Measurements from ENCODE around the gene SLC35G6. TPM values are rescaled to one million over a fixed set of nuclear protein-coding genes. Genes with fewer than 3 reads are reported as not detected.

SLC35G6 gene
- total and polyA plus RNA-seq, 2 experiments from 2014 or later: 0.16 TPM; not detected in 1

GRCh38 chr17:7523033-7523432, 41.8 kb downstream of the SLC35G6 start:
- no peaks in the 10 kb centered on the region for H3K27me3 Mint-ChIP-seq (ENCODE audit: insufficient read depth, low read depth, poor library complexity)
- H3K4me3 Mint-ChIP-seq: peak overlapping the region; percentile 51; the same call in 2 of the 3 replicates
- no peaks in the 10 kb centered on the region for H4K20me1 ChIP-seq (replicated peaks; ENCODE audit: insufficient read depth)
- H3K79me2 ChIP-seq (replicated peaks; ENCODE audit: insufficient read depth): no peaks in the 10 kb centered on the region
- DNase-seq (ENCODE audit: low spot score): peak; percentile 94
- H3K4me1 ChIP-seq (ENCODE audit: insufficient read depth): no peaks in the 10 kb centered on the region
- no peaks in the 10 kb centered on the region for H3K27me3 ChIP-seq (ENCODE audit: insufficient read depth)
- no peaks in the 10 kb centered on the region for H3K9me2 ChIP-seq (ENCODE audit: insufficient read depth)
- no peaks in the 10 kb centered on the region for H3K36me3 ChIP-seq (ENCODE audit: insufficient read depth)
- H3K4me2 ChIP-seq: no peak overlapping the region
- peaks cover 5% of the 10 kb centered on the region; the same call in 2 of the 3 replicates for H3K4me1 Mint-ChIP-seq
- peaks cover 24% of the 10 kb centered on the region for H3K9me3 Mint-ChIP-seq
- H3K27ac ChIP-seq (ENCODE audit: low read depth): no peak overlapping the region
- no peaks in the 10 kb centered on the region; the same call in 1 of the 2 replicates for H3F3A ChIP-seq (replicated peaks; ENCODE audit: low read depth)
- H3K27ac Mint-ChIP-seq: peak overlapping the region; percentile 92
- peaks cover under 1% of the 10 kb centered on the region; the same call in 1 of the 3 replicates for H3K36me3 Mint-ChIP-seq (ENCODE audit: low read depth)
- no peak overlapping the region for H2AFZ ChIP-seq
- H3K4me3 ChIP-seq: no peak overlapping the region
- TF ChIP-seq ZNF462 (CRISPR knock-in tag; IDR thresholded peaks at IDR 0.05) (no peak), CTCF (conservative IDR thresholded peaks at IDR 0.05; ENCODE audit: low read depth in 2 of 2) (peak; percentile 79 to 90), STAT1 (IDR thresholded peaks at IDR 0.05; ENCODE audit: unreplicated experiment) (no peak), REST (IDR thresholded peaks at IDR 0.05; ENCODE audit: unreplicated experiment) (no peak)
- peak; percentile 99 for ATAC-seq

All from GM23338 (cell line).